ENCODE measurements around the gene HTR1E. TPM values are rescaled to one million over a fixed set of nuclear protein-coding genes. Genes with fewer than 3 reads are reported as not detected.
"Not testable (repeated sequence)": the region's sequence is repeated elsewhere in the genome, so short reads cannot be mapped to it uniquely, and the experiment has no call there.

HTR1E gene, protein sequence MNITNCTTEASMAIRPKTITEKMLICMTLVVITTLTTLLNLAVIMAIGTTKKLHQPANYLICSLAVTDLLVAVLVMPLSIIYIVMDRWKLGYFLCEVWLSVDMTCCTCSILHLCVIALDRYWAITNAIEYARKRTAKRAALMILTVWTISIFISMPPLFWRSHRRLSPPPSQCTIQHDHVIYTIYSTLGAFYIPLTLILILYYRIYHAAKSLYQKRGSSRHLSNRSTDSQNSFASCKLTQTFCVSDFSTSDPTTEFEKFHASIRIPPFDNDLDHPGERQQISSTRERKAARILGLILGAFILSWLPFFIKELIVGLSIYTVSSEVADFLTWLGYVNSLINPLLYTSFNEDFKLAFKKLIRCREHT
- total RNA-seq: not detected

DNA sequence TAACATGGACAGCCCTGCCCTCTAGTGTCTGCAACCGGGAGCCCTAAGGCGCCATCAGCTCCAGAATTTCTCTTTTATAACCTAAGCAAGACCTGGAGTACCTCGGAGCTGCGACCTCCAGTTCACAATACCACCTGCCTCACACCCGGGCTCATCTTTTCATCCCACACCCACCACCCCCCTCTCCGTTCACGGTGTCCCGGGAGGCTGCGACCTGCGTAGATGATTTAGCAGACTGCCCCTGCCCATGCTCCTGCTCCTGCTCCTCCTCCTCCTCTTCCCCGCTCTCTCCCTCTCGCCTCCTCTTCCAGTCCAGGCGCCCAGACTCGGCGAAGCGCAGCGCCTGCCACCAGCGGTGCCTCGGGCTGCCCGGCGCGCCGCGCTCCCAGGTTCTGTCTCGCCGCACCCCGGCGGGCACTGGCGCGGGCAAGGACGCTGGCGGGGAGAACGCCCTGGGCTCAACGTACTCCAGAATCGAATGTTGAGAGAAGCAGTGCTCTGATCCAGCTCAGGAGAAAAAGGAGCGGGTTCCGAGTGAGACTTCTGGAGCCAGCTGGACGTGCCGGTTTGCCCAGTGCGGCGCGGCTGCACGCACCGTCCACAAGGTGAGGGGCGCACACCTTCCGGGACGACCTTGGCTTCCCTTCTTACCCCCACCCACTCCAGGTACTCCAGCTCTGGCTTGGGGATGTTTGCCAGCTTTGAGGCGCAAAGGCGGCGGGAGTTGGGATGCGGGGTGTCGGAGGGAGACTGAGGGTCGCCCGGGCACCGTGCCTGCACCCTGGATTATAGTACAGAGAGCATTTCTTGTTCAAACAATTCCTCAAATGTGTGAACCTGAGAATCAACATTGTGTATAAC lies at the start of gene HTR1E:
HTR1E (plus strand) TSS at position 310 of the 861 bp plus-strand sequence. CDS start 77,807 bp downstream, outside the sequence.
- Mint-ChIP-seq H3K9me3 (no peaks in the 10 kb centered on the region), H3K27ac (no peak within 1 kb of the TSS), H3K36me3 (no peaks in the 10 kb centered on the region)
- peak in 1 of 2 donors; percentile 72 for ATAC-seq
- DNase-seq (ENCODE audit: low spot score in 2 of 2): peak in 1 of 2 donors; percentile 22

DNA sequence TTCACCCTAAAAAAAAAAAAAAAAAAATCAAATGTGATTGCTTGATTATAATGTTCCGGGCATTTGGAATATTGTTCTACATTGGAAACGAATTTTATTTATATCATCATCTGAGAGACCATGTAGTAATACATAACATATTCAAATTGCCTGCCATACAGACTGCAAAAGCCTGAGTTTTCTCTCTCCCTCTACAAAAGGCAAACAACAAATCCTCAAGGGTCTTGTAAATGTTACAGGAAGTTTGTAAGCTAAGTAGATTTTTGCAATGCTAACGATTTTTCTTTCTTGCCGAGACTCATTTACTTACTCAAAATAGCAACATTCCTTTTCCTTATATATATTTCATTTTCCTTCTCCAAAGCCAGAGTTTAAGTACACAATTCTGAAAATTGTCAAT lies 49.0 kb upstream of the HTR1E start:
- Mint-ChIP-seq H3K9me3 (peaks cover 15% of the 10 kb centered on the region in 2 donors), H3K36me3 (no peaks in the 10 kb centered on the region), H3K27ac (no peak overlapping the region)
- DNase-seq (ENCODE audit: low spot score in 2 of 2): no peak
- no peak for ATAC-seq

DNA sequence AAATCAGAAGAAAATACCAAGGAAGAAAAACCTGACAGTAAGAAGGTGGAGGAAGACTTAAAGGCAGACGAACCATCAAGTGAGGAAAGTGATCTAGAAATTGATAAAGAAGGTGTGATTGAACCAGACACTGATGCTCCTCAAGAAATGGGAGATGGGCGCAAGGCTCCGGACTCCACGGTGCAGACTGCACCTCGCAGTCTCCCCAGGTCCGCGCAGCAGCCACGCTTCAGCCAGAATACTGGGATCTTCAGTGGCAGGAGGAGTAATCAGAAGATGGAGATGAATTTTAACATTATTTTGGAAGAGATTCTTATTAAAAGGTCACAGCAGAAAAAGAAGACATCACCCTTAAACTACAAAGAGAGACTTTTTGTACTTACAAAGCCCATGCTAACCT lies 40.1 kb upstream of the HTR1E start:
- H3K36me3 Mint-ChIP-seq; H3K27ac Mint-ChIP-seq; DNase-seq (ENCODE audit: low spot score in 2 of 2); ATAC-seq: not testable (repeated sequence)
- peaks cover 10 to 17% of the 10 kb centered on the region in 2 donors for H3K9me3 Mint-ChIP-seq

- Mint-ChIP-seq H3K9me3 (no peaks in the 10 kb centered on the region), H3K36me3 (no peaks in the 10 kb centered on the region), H3K27ac (no peak overlapping the region)
- no peak for DNase-seq (ENCODE audit: low spot score in 2 of 2)
- ATAC-seq: no peak
These were observed 23.5 kb upstream of the HTR1E start for GRCh38 chr6:86913795-86914194.

DNA sequence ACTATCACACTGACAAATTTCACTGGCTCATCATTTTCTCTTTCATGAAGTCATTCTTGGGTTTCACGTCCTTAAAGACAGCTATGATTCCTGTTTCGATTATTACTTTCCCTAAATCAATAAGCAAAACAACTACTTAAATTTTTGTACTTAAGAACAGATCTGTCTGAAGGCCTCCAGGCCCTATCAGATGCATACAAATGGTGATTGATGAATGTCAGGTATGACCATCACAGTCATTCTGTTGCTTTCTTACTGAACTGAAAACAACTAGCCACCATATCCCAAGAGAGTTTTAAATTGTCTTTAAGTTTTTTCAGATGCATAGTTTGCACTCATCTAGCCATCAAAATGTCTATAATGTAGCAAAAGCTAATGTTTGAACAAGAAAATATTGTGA lies 20.9 kb upstream of the HTR1E start:
- ATAC-seq (no peak), DNase-seq (ENCODE audit: low spot score in 2 of 2) (no peak)
- Mint-ChIP-seq H3K27ac (no peak overlapping the region), H3K9me3 (no peaks in the 10 kb centered on the region), H3K36me3 (no peaks in the 10 kb centered on the region)

- DNase-seq (ENCODE audit: low spot score in 2 of 2); H3K36me3 Mint-ChIP-seq; H3K27ac Mint-ChIP-seq; H3K9me3 Mint-ChIP-seq; ATAC-seq: not testable (repeated sequence)
These were observed 10.2 kb upstream of the HTR1E start for GRCh38 chr6:86927138-86927537.

- H3K36me3 Mint-ChIP-seq; H3K9me3 Mint-ChIP-seq; DNase-seq (ENCODE audit: low spot score in 2 of 2); H3K27ac Mint-ChIP-seq; ATAC-seq: not testable (repeated sequence)
These were observed 9.5 kb upstream of the HTR1E start for GRCh38 chr6:86927859-86928258.

DNA sequence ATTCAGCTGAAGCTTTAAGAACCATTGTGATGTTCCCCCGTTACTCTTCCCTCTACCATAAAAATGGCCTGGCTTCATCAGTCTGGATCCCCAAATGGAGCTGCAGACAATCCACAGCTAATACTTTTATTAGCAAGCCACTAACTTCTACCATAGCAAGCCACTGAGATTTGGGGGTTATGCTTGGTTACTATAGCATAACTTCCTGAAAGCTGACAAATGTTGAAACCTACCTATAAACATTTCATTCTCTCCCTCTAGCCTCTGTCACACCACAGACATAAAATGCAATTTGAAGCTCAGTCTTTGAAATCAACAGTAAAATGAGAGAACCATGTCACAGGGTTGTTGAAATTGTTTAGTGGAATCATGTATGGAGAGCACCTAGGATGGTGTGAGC lies 3.0 kb upstream of the HTR1E start:
- Mint-ChIP-seq H3K36me3 (no peaks in the 10 kb centered on the region), H3K9me3 (no peaks in the 10 kb centered on the region), H3K27ac (no peak overlapping the region)
- ATAC-seq (no peak), DNase-seq (ENCODE audit: low spot score in 2 of 2) (no peak)

DNA sequence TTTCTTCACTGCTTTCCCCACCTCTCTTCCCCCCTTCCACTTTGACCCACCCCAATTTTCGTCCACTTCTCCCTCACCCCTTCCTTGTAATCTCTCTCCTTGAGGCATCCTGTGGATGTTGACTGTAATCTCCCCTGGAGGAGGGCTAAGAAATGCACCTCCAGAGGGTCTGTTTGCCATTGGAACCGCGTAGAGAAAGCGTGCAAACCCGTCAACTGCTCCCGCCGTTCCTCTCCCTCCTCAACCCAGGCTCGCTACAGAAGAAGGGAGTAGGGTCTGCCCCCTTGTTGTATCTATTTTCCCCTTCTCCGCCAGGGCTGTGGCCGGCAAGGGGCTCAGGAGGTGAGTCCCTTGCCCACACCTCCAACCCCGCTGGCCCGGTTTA lies 502 bp upstream of the HTR1E start:
- DNase-seq (ENCODE audit: low spot score in 2 of 2): no peak
- Mint-ChIP-seq H3K36me3 (no peaks in the 10 kb centered on the region), H3K9me3 (no peaks in the 10 kb centered on the region), H3K27ac (no peak overlapping the region)
- ATAC-seq: peak; percentile 13 to 22

DNA sequence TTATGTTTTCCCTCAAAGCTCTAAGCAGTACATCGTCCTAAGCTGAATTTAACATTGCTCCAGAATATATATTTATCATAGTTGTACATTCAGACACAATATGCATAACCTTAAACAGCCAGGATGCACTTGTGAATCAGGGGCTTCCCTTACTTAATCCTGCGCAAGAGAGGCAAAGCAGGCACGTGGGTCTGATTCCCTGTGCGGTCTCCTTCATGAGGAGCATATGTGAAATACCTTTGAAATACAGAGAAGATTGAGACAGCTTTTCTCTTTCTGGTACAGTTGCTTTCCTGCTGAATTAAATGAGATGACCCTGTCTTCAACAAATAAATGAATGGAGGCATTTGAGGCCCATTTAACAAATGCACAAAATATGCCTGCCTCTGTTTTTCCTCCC lies 1.5 kb downstream of the HTR1E start:
- H3K27ac Mint-ChIP-seq: no peak overlapping the region

DNA sequence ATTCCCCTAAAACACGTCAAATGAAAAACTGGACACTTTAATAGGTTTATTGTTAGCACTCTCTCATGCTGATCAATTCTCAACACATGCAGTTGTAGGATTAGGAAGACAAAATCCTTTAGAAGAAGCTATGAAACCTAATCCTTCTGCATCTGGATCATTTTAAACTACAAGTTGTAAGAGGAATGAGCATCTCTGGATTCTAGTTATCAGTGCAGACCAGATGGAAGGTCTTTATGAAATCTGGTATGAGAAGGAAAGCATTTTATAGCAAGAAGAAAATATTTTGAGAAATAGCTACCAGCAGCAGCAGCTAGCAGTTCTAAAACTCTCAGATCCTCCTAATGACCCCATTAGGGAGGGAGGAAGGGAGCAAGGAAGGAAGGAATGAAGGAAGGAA lies 4.1 kb downstream of the HTR1E start:
- ATAC-seq: no peak
- Mint-ChIP-seq H3K27ac (no peak overlapping the region), H3K36me3 (no peaks in the 10 kb centered on the region), H3K9me3 (no peaks in the 10 kb centered on the region)
- DNase-seq (ENCODE audit: low spot score in 2 of 2): no peak

More for the DNA sequence above, 1.5 kb downstream of the HTR1E start:
- DNase-seq (ENCODE audit: low spot score in 2 of 2) (no peak), ATAC-seq (no peak)
- H3K9me3 Mint-ChIP-seq: no peaks in the 10 kb centered on the region
- H3K36me3 Mint-ChIP-seq: no peaks in the 10 kb centered on the region

GRCh38 chr6:86942769-86943516 lies 5.6 kb downstream of the HTR1E start:
- Mint-ChIP-seq H3K27ac (no peak overlapping the region), H3K9me3 (no peaks in the 10 kb centered on the region), H3K36me3 (no peaks in the 10 kb centered on the region)
- ATAC-seq (no peak), DNase-seq (ENCODE audit: low spot score in 2 of 2) (no peak)

- Mint-ChIP-seq H3K9me3 (no peaks in the 10 kb centered on the region), H3K27ac (no peak overlapping the region), H3K36me3 (no peaks in the 10 kb centered on the region)
- no peak for ATAC-seq
- no peak for DNase-seq (ENCODE audit: low spot score in 2 of 2)
These were observed 6.6 kb downstream of the HTR1E start for GRCh38 chr6:86943819-86944407.

GRCh38 chr6:86949771-86950170 lies 12.4 kb downstream of the HTR1E start:
- no peak overlapping the region for H3K27ac Mint-ChIP-seq
- ATAC-seq: no peak
- peaks cover 0 to 4% of the 10 kb centered on the region in 2 donors for H3K9me3 Mint-ChIP-seq
- no peak for DNase-seq (ENCODE audit: low spot score in 2 of 2)
- no peaks in the 10 kb centered on the region for H3K36me3 Mint-ChIP-seq

DNA sequence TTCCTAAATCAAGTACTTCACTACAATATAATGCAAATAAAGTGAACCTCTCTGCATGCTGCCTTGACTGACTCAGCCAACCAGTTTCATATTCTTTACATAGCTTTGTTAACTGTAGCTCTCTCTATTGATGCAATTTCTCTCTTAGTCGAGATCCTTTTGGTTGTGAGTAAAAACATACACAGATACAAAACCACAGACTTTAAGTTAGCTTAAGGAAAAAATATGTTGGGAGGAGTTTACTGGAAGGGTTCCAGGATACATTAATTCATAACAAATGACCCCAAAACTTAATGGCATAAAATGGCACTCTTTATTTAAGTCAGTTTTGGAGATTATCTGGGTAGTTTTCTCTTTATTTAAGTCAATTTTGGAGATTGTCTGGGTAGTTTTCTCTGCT lies 15.7 kb downstream of the HTR1E start:
- ATAC-seq: no peak
- peaks cover 0 to 10% of the 10 kb centered on the region in 2 donors for H3K9me3 Mint-ChIP-seq
- peaks cover 0 to 7% of the 10 kb centered on the region in 2 donors for H3K36me3 Mint-ChIP-seq
- H3K27ac Mint-ChIP-seq: no peak overlapping the region
- DNase-seq (ENCODE audit: low spot score in 2 of 2): no peak

GRCh38 chr6:86959656-86960055 lies 22.3 kb downstream of the HTR1E start:
- peaks cover 0 to 7% of the 10 kb centered on the region in 2 donors for H3K9me3 Mint-ChIP-seq
- H3K27ac Mint-ChIP-seq: no peak overlapping the region
- DNase-seq (ENCODE audit: low spot score in 2 of 2): no peak
- peaks cover 0 to 7% of the 10 kb centered on the region in 2 donors for H3K36me3 Mint-ChIP-seq
- ATAC-seq: no peak
